Smooth muscle cell (in vitro differentiated cells): ENCODE data around the gene CFLAR. TPM values are rescaled to one million over a fixed set of nuclear protein-coding genes. Genes with fewer than 3 reads are reported as not detected.
"Not testable (repeated sequence)": the region's sequence is repeated elsewhere in the genome, so short reads cannot be mapped to it uniquely, and the experiment has no call there.

Experiments
- DNase-seq: peaks from one replicate; lab custom pipeline; 2025; ENCODE audit not compliant: unreplicated experiment; lab: John Stamatoyannopoulos, UW
- H2AFZ ChIP-seq: fragments of 200-600 bp; sonication (generic); 2 replicates; pipeline ENCODE4 v1.6.0; 2016; ENCODE audit warnings: antibody characterized with exemption, low read depth, mild to moderate bottlenecking
- H3F3A ChIP-seq: fragments of 200-600 bp; sonication (generic); 2 replicates; pipeline ENCODE4 v1.6.0; 2017; ENCODE audit warnings: antibody characterized with exemption, low read depth
- H3K27ac ChIP-seq: fragments of 200-600 bp; sonication (generic); 2 replicates; pipeline ENCODE4 v1.5.1; 2016; ENCODE audit warnings: low read depth, mild to moderate bottlenecking
- H3K27me3 ChIP-seq: fragments of 200-600 bp; sonication (generic); 2 replicates; pipeline ENCODE4 v1.6.1; 2016; ENCODE audit warnings: low read depth, mild to moderate bottlenecking
- H3K36me3 ChIP-seq: fragments of 200-600 bp; sonication (generic); 2 replicates; pipeline ENCODE4 v1.5.1; 2016; ENCODE audit warnings: low read depth
- H3K4me1 ChIP-seq: fragments of 200-600 bp; sonication (generic); 2 replicates; pipeline ENCODE4 v1.5.1; 2016; ENCODE audit warnings: low read depth
- H3K4me2 ChIP-seq: fragments of 200-600 bp; sonication (generic); 2 replicates; pipeline ENCODE4 v1.6.0; 2016; ENCODE audit warnings: mild to moderate bottlenecking
- H3K4me3 ChIP-seq: fragments of 200-600 bp; sonication (generic); 2 replicates; pipeline ENCODE4 v1.5.1; 2016; ENCODE audit warnings: mild to moderate bottlenecking
- H3K79me2 ChIP-seq: fragments of 200-600 bp; sonication (generic); 2 replicates; pipeline ENCODE4 v1.6.0; 2016; ENCODE audit warnings: low read depth, mild to moderate bottlenecking
- H3K9ac ChIP-seq: fragments of 200-600 bp; sonication (generic); 2 replicates; pipeline ENCODE4 v1.6.0; 2016; ENCODE audit warnings: low read depth
- H3K9me3 ChIP-seq: fragments of 200-600 bp; sonication (generic); replicated peaks from 2 replicates; pipeline ENCODE4 v1.5.1; 2016; ENCODE audit warnings: low read depth
- H4K20me1 ChIP-seq: fragments of 200-600 bp; sonication (generic); 2 replicates; pipeline ENCODE4 v1.6.0; 2016; ENCODE audit warnings: low read depth
- WGBS: methylation state at CpG from one replicate; pipeline ENCODE4 v1.1.7; 2016; ENCODE audit warnings: low lambda C conversion rate; 5-methylcytosine and 5-hydroxymethylcytosine counted together
- polyA plus RNA-seq: library from polyadenylated mRNA; unstranded; fragments of >200 nt; fragmentation: Nextera tagmentation; extraction: Ambion mirVana; gene quantifications from 2 replicates; pipeline ENCODE4 v1.2.1, GENCODE V29; 2016
- total RNA-seq: library from RNA; depleted of rRNA; stranded (reverse); fragments of >200 nt; gene quantifications from 2 replicates; pipeline ENCODE4 v1.2.3, GENCODE V29; 2014
- TF ChIP-seq, protein P1 (sequence below): fragments of 200-600 bp; sonication (generic); IDR thresholded peaks from 2 replicates; pipeline ENCODE4 v1.5.1; 2017; ENCODE audit warnings: borderline replicate concordance, mild to moderate bottlenecking, antibody characterized with exemption; ENCODE audit not compliant: insufficient read depth, poor library complexity, severe bottlenecking

The CFLAR gene
- total and polyA plus RNA-seq, 2 experiments from 2014 or later, result 16.0 to 27.1 TPM

DNA sequence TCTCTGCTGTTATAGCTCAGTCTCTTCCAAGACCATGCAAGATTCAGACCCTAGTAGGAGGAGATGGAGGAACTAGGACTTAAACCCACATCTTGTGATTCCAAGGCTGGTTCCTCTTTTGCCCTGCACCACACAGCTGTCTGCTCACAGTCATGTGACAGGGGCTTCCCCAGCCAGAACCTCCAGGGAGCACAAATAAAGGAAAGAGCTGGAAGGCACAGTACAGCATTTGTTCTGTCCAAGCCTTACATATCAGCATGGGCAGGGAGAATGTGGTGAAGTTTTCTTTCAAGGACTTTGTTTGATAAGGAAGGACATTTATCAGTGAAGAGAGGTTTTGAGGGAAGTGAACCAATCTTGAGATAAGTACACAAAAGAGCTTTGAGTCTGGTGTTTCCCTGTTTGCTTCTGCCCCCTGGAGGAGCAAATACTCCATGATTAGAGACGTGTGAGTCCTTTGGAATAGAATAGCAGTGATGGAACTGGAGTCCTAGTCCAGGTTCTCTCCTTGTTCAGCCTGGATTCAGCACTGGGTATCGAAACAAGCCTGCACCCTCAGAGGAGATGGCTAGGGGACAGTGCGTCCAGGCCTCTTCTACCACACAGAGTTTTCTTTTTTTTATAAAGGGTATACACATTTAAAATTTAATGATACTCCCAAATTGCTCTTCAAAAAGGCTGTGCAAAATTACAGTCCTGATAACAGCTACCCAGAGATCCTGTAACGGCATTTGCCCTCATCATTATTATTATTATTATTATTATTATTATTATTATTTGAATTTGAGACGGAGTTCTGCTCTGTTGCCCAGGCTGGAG lies 42.4 kb downstream of the CFLAR start:
- Histone ChIP-seq H2AFZ (peak overlapping the region; percentile 12), H3K27me3 (no peaks in the 10 kb centered on the region), H4K20me1 (no peaks in the 10 kb centered on the region), H3K79me2 (no peaks in the 10 kb centered on the region), H3K4me3 (no peak overlapping the region), H3K36me3 (peaks cover 2% of the 10 kb centered on the region), H3K4me2 (no peak overlapping the region), H3K27ac (peak overlapping the region; percentile 54), H3K9ac (peak overlapping the region; percentile 0), H3F3A (no peaks in the 10 kb centered on the region), H3K4me1 (no peaks in the 10 kb centered on the region), H3K9me3 (no peaks in the 10 kb centered on the region)
- WGBS, result 52% methylated on average over 5 of the region's 5 CpGs
- peak; percentile 4 for DNase-seq
- TF ChIP-seq, protein P1, sequence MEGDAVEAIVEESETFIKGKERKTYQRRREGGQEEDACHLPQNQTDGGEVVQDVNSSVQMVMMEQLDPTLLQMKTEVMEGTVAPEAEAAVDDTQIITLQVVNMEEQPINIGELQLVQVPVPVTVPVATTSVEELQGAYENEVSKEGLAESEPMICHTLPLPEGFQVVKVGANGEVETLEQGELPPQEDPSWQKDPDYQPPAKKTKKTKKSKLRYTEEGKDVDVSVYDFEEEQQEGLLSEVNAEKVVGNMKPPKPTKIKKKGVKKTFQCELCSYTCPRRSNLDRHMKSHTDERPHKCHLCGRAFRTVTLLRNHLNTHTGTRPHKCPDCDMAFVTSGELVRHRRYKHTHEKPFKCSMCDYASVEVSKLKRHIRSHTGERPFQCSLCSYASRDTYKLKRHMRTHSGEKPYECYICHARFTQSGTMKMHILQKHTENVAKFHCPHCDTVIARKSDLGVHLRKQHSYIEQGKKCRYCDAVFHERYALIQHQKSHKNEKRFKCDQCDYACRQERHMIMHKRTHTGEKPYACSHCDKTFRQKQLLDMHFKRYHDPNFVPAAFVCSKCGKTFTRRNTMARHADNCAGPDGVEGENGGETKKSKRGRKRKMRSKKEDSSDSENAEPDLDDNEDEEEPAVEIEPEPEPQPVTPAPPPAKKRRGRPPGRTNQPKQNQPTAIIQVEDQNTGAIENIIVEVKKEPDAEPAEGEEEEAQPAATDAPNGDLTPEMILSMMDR, result peak; percentile 64

DNA sequence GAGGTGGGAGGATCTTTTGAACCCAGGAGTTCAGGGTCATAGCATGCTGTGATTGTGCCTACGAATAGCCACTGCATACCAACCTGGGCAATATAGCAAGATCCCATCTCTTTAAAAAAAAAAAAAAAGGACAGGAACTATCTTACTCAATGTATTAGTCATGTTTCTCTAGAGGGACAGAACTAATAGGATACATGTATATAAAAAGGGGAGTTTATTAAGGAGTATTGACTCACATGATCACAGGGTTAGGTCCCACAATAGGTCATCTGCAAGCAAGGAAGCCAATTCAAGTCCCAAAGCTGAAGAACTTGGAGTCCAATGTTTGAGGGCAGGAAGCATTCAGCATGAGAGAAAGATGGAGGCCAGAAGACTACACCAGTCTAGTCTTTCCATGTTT lies 48.2 kb downstream of the CFLAR start:
- H4K20me1 ChIP-seq, result no peaks in the 10 kb centered on the region
- no peak overlapping the region for H3K9ac ChIP-seq
- H3K4me2 ChIP-seq, result no peak overlapping the region
- no peak overlapping the region for H3K4me3 ChIP-seq
- no peaks in the 10 kb centered on the region for H3K9me3 ChIP-seq
- no peaks in the 10 kb centered on the region for H3K4me1 ChIP-seq
- no peaks in the 10 kb centered on the region for H3K27me3 ChIP-seq
- TF ChIP-seq, protein P1, result no peak
- no peak for DNase-seq
- WGBS, result 100% methylated on average over 1 of the region's 1 CpG
- no peak overlapping the region for H2AFZ ChIP-seq
- peaks cover 2% of the 10 kb centered on the region for H3K36me3 ChIP-seq
- H3K27ac ChIP-seq, result no peak overlapping the region
- no peaks in the 10 kb centered on the region for H3K79me2 ChIP-seq
- H3F3A ChIP-seq, result no peaks in the 10 kb centered on the region

DNA sequence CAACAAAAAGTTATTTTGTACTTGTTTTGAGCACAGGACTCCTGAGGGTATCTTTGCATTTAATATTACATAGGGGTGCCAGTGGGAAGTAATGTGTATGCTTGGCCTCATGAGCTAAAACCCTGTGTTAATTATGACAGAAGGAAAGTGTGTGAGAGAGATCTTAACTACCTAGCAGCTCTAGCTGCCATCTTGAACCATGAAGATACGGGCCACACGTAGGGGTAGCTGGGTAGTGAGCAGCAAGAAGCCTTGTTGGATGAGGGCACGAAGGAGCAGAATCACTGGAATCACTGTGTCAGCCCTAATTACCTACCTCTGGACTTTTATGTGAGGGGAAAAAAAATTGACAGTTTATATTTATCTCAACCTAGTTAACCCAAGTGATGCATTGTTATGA lies 51.6 kb downstream of the CFLAR start:
- WGBS, result 97% methylated on average over 3 of the region's 3 CpGs
- H3K9me3 ChIP-seq, result no peaks in the 10 kb centered on the region
- no peak overlapping the region for H3K9ac ChIP-seq
- no peak overlapping the region for H3K27ac ChIP-seq
- no peaks in the 10 kb centered on the region for H3F3A ChIP-seq
- no peak overlapping the region for H2AFZ ChIP-seq
- H3K36me3 ChIP-seq, result peaks cover under 1% of the 10 kb centered on the region
- TF ChIP-seq, protein P1, result no peak
- DNase-seq, result no peak
- H3K4me3 ChIP-seq, result no peak overlapping the region
- H3K4me2 ChIP-seq, result no peak overlapping the region
- H3K79me2 ChIP-seq, result no peaks in the 10 kb centered on the region
- H3K27me3 ChIP-seq, result no peaks in the 10 kb centered on the region
- H3K4me1 ChIP-seq, result no peaks in the 10 kb centered on the region
- no peaks in the 10 kb centered on the region for H4K20me1 ChIP-seq

DNA sequence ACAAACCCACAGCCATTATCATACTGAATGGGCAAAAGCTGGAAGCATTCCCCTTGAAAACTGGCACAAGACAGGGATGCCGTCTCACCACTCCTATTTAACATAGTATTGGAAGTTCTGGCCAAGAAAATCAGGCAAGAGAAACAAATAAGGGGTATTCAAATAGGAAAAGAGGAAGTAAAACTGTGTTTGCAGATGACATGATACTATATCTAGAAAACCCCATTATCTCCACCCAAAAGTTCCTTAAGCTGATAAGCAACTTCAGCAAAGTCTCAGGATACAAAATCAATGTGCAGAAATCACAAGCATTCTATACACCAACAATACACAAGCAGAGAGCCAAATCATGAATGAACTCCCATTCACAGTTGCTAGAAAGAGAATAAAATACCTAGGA lies 52.5 kb downstream of the CFLAR start:
- not testable (repeated sequence) for H2AFZ ChIP-seq, H3K36me3 ChIP-seq, H3K79me2 ChIP-seq, H3K9me3 ChIP-seq, H3K27me3 ChIP-seq, H3K27ac ChIP-seq, H3K4me3 ChIP-seq, H4K20me1 ChIP-seq, H3K4me1 ChIP-seq, H3K9ac ChIP-seq, H3K4me2 ChIP-seq, H3F3A ChIP-seq, DNase-seq
- 100% methylated on average over 1 of the region's 1 CpG for WGBS
